HFF-Myc (cell line): ENCODE data around the gene JMJD1C.

ENCODE experiments used
- DNase-seq: peaks from one replicate; pipeline ENCODE4 v3.0.0-alpha.2; 2011; ENCODE audit warnings: low read depth; ENCODE audit errors: extremely low read depth
- H3K4me3 ChIP-seq: replicated peaks from 2 replicates; pipeline ENCODE4 v1.5.1; 2011; ENCODE audit warnings: low read depth, mild to moderate bottlenecking, control low read depth, low read length
- TF ChIP-seq, protein P1 (sequence below): IDR thresholded peaks from 2 replicates; pipeline ENCODE4 v1.5.1; 2012; ENCODE audit warnings: mild to moderate bottlenecking, low read depth, low read length, control low read depth; ENCODE audit errors: missing control alignments

JMJD1C gene

GRCh38 chr10:63466144-63466935 lies 563 bp upstream of the JMJD1C start:
- no peak for DNase-seq
- TF ChIP-seq, protein P1, sequence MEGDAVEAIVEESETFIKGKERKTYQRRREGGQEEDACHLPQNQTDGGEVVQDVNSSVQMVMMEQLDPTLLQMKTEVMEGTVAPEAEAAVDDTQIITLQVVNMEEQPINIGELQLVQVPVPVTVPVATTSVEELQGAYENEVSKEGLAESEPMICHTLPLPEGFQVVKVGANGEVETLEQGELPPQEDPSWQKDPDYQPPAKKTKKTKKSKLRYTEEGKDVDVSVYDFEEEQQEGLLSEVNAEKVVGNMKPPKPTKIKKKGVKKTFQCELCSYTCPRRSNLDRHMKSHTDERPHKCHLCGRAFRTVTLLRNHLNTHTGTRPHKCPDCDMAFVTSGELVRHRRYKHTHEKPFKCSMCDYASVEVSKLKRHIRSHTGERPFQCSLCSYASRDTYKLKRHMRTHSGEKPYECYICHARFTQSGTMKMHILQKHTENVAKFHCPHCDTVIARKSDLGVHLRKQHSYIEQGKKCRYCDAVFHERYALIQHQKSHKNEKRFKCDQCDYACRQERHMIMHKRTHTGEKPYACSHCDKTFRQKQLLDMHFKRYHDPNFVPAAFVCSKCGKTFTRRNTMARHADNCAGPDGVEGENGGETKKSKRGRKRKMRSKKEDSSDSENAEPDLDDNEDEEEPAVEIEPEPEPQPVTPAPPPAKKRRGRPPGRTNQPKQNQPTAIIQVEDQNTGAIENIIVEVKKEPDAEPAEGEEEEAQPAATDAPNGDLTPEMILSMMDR: no peak
- H3K4me3 ChIP-seq: peak overlapping the region; percentile 77

GRCh38 chr10:63464402-63465292 lies 1.1 kb downstream of the JMJD1C start:
- TF ChIP-seq, protein P1: no peak
- no peak for DNase-seq
- peak overlapping the region; percentile 77 for H3K4me3 ChIP-seq

- no peak overlapping the region for H3K4me3 ChIP-seq
- TF ChIP-seq, protein P1: no peak
- no peak for DNase-seq
Measured at GRCh38 chr10:63462442-63462841, 3.3 kb downstream of the JMJD1C start.

- no peak for DNase-seq
- no peak overlapping the region for H3K4me3 ChIP-seq
- TF ChIP-seq, protein P1: no peak
Measured at GRCh38 chr10:63458177-63458576, 7.6 kb downstream of the JMJD1C start.

GRCh38 chr10:63457594-63457993 lies 8.2 kb downstream of the JMJD1C start:
- no peak for DNase-seq
- TF ChIP-seq, protein P1: no peak
- H3K4me3 ChIP-seq: no peak overlapping the region

DNA sequence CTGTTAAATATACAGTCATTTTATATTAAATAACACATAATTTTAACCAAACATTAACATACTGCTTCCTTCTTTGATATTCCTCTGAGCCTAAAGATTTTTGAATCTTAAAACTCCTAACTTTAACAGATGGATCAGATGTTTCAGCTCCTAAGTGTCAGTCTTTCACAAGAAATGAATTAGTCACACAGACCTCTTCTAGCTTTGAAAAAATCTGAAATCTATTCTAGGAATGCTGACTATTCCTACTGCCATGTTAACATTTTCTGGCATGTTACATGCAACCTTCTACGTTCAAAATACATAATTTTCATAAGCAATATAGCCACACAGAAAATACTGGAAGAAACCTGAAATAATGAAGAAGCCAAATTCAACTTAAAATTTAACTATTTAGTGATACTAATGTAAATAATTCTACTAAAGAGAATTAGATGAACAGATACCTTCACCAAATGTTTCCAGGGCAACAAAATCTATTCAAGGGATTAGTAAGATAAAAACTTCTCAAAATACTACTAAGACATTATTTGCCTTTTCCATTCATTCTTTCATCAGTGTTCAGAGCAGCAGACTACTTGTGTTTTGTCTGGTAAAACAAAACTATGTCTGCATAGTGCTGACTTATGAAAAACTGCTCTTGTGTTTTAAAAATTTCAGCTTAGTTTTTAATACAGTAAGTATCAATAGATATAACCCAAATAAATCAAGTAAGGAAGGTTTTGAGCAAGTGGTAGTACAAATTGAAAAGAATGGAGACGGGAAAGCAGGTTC lies 9.2 kb downstream of the JMJD1C start:
- H3K4me3 ChIP-seq: no peak overlapping the region
- TF ChIP-seq, protein P1: no peak
- no peak for DNase-seq
